Left lobe of liver (tissue), 2 donors: ENCODE results near the gene VGLL4. TPM values are rescaled to one million over a fixed set of nuclear protein-coding genes. Genes with fewer than 3 reads are reported as not detected.
A peak's percentile ranks its signal among the peaks of the same experiment; 100 is the strongest.
"Not testable (repeated sequence)": the region's sequence is repeated elsewhere in the genome, so short reads cannot be mapped to it uniquely, and the experiment has no call there.

Source experiments
- ATAC-seq: fragments of 200-7000 bp; cut with Tn5 transposase; one replicate; pipeline ENCODE4 v1.9.1; 2020; ENCODE audit warnings: mild to moderate bottlenecking, moderate library complexity
- DNase-seq: peaks from one replicate; pipeline ENCODE4 v3.0.0-alpha.2; 2020; ENCODE audit warnings: low spot score
- total RNA-seq: library from RNA; stranded (reverse); gene quantifications from one replicate; pipeline ENCODE4 v1.2.1, GENCODE V29; 2021
- donor health status: DM: no; HTN: no; CAD: no; lungs with moderate emphysema.
- donor health status: DM: no; HTN: yes; CAD: no.

VGLL4 gene
- total RNA-seq, 1 donor from 2014 or later: 13.8 TPM

DNA sequence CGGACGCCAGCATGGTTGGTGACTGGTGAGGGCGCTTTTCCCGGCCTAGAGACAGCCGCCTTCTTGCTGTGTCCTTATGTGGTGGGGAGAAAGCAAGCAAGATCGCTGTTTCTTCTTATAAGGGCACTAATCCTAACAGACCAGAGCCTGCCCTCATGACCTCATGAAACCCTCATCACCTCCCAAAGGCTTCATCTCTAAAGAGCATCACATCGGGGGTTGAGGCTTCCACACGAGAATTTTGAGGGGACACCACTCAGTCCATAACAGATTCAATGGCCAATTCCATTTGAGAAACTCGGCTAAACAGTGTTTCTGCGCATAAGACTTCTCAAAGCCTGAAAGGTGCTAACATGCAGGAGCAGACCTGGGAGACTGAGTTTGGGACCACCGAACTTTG, 54.0 kb downstream of the VGLL4 start:
- ATAC-seq: no peak
- no peak for DNase-seq

DNA sequence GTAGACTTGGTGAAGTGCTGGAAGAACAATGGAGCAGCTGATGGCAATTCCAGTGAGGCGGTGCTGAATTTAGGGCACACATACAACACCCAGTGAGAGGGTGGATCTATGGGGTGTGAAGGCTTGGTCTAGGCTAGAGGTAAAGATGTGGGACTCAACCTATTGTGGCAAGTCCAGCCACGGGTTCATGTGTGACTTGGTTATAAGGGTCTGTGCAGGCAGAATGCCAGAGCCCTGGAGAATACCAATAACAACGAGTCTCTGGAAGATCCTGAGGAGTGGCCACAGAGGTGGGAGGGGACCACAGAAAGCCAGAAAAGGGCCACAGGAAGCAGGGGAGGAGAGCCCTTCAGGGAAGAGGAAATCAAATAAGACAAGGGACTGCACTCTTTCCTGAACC, 55.0 kb downstream of the VGLL4 start:
- ATAC-seq (no peak), DNase-seq (no peak)

DNA sequence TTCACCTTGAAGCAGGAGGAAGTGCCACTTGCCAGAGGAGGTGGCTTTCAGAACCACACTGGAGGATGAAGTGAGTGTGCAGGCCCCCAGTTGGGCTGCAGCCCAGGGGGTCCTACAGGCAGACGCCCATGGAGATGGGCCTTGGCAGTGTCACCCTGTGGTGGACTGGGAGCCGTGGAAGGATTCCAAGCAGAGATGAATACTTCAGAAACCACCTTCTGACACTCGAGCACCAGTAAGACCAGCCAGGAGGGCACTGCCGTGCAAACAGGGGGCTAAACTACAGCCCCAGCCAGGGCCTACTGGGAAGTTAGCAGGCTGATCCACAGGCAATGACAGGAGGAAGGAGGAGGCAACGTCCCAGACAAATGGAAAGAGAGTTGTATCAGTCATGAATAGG, 55.4 kb downstream of the VGLL4 start:
- ATAC-seq (no peak), DNase-seq (no peak)

DNA sequence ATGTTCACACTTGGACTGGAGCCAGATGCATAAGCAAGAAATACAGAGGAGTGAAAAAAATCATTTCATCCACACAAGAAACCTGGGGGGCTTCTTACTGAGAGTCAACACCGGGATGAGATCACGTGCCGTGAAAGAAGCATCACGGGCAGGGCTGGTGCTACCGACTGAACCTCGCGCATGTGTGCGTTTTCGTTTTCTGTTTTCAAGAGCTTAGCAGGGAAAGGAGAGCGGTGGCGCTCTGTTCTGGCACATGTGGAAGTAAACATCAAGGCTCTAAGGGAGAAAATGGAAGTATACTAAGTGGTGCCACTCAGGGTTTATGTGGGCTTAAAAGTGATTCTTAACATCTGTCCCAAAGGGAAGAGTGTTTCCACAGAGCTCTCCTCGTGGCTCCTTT, 55.9 kb downstream of the VGLL4 start:
- DNase-seq (no peak), ATAC-seq (no peak)

DNA sequence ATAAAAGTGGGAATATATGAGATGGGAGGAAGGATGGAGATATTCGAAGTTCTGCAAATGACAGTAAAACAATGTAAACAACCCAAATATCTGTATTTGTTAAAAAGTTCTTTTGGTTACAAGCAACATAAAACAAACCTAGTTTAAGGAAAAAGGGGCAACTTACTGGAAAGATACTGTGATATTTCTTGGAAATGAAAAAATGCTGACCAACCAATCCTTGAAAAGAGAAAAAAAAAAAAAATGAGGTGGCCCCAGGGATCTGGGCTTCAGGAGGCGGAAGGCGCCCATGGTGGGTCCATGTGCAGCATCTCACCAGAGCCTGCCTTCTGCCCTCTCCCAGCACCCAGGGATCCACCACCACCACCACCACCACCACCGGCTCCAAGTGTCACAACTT, 59.1 kb downstream of the VGLL4 start:
- no peak for ATAC-seq
- no peak for DNase-seq

DNA sequence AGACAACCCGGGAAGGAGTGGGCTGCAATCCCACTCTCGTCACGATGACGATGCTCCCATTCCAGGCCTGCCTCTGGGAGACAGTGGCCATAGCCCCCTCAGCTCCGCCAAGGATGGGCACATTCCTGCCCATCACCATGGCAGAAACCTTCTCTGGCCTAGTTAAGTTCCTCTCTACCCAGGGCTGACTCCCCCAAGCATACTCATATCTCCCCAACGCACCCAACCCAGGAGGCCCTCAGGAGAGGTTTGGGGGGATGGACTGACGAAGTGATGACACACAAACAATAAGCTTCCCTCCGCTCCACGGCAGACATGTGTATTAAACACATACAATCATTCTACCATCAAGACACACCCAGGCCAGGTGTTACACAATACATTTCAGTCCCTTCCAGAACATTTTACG, 60.1 kb downstream of the VGLL4 start:
- ATAC-seq (no peak), DNase-seq (no peak)

DNA sequence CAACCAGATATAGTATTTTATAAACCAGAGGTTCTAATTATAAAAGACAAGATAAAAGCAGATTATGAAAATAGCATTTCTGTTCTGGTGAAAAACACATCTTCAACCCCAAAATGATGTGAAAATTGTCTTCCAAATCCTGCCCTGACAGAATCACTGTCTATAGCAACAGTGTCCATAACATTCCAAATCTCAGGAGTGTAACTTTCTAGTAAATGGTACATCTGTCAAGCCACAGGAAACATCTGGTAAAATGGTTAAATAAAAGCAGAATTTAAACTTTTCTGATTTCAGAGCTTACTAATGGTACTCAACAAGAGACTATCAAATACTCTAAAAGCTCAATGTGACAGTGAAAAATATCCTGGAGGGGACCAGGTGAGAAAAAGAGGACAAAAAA, 60.5 kb downstream of the VGLL4 start:
- no peak for ATAC-seq
- no peak for DNase-seq

DNA sequence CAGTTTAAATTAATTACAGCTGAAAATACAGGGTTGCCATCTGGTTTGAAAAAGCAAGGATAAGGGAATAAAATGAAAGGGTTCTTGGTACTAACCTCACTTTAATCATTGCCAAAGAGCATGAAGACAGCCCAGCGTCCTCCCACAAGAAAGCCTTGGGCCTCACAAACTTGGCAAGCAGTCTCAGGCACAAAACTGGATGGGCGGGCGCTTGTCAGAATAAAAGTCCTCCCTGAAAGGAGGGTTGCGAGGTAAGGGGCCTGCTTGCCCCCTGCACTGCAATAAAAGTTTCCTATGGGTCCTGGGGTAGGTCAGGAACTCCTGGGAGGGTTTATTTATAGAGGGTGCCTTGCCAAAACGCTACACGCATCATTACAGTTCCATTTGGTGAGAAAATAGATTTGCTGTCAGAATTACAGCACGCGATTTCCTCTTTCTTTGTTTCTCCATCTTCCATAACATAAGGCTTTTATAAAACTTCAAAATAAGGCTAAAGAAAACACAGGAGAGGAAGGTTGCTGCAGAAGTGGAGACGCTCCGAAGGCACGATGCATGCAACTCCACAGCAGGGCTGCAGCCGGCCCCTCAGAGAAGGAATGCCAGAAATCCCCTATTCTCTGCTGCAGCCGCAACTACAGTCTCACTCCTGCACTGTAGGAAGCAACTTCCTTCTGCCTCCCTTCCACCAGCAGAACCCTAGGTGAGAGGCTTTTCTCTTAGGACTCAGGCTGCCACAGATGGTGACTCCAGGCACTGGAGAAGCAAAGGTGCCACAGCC, 61.3 kb downstream of the VGLL4 start:
- ATAC-seq (peak; percentile 54), DNase-seq (no peak)

DNA sequence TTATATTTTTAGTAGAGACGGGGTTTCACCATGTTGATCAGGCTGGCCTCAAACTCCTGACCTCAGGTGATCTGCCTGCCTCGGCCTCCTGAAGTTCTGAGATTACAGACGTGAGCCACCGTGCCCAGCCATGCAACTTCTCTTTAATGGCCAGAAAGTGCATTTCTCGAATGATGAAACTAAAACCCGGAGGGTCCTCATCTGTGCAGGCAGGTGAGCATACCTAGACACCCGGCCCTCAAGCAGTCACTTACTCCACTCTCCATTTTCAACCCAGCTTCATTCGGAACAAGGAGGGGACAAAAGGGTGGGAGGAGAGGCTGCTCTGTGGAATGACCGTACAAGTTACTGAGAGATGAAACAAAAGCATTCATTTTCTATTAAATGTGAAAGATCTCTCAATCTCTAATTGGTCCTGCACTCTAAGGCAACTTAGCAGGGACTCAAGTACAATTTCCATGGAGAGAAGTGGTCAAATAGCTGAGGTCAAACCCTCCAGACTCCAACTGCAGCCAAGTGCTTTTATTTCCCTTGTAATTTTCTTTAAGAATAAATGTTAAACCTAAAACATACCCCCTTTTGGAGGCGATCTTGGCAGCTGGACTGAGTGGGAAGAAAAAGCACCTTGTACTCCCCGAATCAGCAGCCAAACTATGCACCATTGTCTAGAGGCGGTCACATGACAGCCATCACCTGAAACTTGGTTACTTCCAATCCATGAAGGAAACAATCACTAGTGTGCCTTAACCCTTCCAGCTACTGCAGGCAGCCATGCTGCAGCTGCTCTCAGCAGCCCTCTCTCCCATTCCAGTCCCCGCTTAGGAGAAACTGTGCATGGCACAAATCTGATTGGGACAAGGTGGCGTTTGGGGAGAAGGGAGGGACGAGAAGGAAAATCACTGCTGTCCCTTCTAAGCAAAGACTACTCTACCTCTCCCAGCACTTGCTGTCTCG, 62.2 kb downstream of the VGLL4 start:
- no peak for DNase-seq

DNA sequence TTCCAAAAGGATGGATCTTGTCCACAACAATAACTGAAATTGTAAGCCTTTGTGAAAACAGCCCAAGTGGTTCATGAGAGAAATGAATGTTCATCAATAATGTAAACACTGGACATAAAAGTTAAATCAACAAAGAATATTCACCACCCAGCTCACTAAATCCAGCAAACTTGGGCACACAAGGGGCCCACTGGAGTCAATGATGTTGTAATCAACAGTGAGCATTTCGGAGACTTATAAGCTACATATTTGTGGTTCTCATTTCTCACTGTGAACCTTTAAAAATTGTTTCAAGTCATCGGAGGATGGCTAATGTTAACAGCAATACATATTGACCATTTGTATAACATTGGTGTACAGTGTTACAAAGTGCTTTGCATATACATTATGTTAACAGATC, 63.1 kb downstream of the VGLL4 start:
- ATAC-seq (no peak), DNase-seq (no peak)

More for the DNA sequence above, 62.2 kb downstream of the VGLL4 start:
- no peak for ATAC-seq

DNA sequence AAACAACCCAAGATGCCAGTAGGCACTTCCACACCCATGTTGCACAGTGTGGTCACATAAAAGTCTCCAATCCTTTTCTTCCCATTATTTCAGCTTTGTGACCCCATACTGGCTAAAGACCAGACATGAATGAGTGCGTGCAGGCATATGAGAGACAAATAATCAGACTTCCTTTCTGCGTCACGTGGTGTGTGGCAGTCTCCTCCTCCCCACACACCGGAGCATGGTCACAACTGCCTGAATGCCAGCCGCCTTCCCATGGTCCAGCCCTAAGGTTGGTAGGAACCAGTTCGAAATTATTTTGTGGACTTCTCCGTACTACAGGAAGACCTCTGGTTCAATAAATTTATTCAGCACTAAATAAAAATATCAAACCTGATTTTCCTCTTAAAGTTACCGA, 65.5 kb downstream of the VGLL4 start:
- DNase-seq (no peak), ATAC-seq (no peak)

DNA sequence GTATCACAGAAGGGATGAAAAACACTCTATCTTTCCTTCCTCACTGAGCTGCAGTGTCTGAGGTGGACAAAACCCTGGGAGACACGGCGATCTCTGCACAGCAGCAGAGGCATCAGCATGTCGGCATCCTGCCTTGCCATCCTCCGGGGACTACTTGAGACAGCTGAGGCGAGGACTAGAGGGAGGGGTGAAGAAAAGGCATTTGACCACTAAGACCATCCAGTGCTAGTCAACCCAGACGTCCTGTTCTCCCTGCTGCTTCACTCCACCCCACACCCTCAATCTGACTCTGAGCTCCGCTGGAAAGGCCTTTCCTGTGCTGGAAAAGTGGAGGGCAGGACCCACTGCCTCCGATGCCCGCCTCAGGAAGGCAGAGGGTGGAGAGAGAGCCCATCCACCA, 67.3 kb downstream of the VGLL4 start:
- no peak for ATAC-seq
- no peak for DNase-seq

DNA sequence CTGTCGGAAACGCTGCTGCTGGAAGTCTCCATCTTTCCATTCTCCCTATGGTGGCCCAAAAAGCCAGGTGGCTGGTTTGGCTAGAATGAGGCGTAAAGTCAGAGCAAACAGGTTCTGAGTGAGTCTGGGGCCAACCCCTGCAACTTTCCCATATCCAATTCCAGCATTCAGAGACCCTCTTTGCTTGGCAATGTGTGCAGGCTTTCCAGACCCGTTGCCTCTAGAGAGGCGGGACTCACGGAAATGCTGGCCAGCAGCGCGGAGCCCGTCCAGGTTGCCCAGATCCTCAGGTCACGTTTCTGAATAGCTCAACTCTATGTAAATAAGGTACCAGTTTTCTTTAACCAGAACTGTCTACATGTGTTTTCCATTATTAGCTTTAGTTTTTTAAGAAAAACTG, 68.0 kb downstream of the VGLL4 start:
- no peak for DNase-seq
- ATAC-seq: no peak

DNA sequence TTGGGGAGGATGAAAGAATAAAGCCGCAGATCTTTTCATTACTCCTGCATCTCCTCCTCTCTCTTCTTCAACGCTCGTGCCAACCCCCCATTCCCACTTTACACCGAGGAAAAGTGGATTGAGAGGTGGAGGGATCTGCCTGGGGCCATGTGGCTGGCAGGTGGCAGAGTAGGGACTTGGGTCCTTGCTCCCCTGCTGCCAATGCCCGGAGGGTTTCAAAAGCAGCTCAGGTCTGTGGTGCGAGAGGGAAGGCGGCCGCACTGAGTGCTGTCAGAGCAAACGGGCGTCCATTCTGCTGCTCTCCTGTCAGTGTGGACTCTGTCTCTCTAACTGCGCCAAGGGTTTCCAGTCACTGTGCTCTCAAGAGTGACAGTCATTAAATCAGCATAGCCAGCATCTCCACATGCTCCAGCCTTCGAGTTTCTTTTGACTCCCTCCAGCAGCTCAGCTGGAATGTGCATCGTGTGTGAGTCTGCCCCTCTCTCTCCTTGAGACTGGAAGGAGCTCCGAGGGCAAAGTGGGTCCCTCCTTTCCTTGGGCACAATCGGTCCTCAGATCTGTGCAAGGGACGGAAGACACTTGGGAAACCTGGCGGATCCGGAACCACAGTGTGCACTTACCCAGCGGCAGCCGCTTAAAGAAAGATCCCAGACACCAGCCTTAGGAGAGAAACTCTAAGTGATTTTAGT, 68.6 kb downstream of the VGLL4 start:
- ATAC-seq: no peak
- DNase-seq: no peak

DNA sequence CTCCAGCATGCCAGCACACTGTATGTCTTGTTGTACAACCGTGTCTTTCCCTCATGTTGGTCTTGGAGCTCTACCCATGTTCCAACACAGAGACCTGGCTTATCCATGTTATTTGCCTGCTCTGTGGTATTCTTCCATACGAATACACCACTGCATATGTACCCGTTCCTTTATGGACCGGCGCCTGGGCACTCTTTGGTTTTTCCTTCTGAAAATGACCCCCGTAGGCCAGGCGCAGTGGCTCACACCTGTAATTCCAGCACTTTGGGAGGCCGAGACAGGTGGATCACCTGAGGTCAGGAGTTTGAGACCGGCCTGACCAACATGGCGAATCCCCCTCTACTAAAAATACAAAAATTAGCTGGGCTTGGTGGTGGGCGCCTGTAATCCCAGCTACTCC, 71.1 kb downstream of the VGLL4 start:
- DNase-seq, ATAC-seq: not testable (repeated sequence)

DNA sequence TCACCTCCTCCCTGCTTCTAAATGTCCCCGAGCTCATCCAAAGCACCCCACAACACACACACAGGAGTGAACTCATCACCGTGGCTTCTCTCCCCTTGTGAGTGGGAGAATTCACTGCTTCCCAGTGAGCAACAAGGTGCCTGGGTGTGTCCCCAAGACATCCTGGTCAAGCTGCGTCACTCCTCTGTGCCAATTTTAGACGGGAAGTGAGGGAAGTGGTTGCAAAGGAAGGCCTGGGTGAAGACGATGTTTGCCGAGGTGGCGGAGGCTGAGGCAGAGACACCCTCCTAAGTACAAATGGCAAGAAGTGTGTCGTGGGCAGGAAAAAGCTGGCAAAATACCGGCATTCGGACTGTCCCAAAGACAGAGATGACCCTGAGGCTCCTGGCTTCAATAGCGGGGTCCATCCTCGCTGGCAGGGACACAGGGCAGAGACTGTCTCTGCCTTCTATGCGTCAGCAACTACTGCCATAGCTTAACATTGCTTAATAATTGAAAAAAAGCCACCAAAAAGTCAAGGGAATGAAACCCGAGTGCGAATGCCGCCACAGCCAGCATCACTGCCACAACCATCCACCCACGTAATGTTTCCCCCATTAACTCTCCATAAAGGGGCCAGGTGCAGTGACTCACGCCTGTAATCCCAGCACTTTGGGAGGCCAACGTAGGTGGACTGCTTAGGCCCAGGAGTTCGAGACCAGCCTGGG, 72.8 kb downstream of the VGLL4 start:
- ATAC-seq (peak; percentile 10), DNase-seq (no peak)

DNA sequence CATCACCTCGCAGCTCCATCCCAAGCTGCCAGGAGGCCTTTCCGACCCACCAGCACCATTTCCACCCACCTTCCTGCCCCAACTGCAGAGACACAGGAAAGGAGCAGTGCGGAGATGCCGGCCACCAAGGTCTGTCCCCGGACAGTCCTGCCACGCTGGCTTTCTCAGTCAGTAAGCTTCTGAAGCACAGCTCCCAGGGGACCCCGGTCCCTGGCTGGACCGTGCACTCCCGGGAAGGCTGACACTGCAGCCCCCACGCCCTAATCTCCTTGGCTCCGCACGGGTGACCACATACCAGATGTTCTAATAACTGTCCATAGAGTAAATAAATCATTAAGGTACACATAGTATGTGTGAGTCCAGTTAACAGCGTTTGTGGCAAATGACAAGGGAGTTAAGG, 73.5 kb downstream of the VGLL4 start:
- DNase-seq (no peak), ATAC-seq (no peak)

DNA sequence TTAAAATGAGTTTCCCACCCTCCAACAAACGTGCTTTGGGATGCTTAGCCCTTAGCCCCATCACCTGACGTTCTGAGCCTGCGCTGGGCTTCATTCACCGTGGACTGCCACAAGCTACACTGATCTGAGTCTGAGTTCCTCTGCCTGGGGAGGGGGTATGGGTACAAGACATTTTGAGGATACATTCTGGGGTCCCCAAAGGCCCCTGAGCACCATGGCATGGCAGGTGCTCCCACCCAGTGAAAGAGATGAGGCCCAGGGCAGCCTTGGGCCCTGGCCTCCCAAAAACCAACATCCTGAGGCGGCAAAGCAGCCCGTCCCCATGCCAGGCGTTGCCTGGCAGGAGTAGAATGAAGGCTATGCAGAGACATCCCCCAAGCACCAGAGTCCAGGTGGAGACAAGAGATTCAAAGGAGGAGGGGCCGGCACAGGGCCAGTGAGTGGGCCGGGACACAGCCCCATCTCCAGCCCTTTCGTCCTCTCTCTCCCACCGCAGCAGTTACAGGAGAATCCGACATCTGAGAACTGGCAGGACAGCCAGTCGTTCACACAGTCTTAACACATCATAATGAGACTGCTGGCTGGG, 74.5 kb downstream of the VGLL4 start:
- no peak for DNase-seq
- no peak for ATAC-seq

DNA sequence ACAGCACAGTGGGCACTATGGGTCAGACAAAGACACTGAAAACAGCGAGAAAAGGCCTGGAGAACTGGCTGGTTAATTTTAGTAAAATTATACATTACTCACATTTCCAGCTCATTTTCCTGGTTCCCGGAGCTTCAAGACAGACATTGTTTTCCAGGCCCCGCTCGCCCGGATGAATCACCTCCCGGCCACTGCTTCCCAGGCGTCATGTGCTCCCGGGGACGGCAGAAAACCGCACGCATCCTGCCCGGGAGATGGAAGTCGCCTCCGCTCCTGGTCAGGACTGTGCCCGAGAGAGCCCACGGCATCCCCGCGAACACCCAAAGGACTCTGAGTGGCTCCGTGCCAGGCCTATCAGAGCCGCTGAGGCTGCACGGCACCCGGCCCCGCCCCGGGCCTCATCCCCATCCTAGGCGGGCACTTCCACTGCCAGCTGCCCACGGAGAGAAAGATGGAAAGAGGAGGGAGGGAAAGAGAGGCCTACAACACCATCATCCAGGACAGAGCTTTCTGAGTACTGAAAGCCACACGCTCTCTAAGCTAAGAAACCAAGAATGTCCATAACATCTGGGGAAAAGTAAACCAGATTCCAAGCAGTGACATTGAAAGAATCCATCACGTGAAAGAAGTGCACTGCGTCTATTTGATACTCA, 75.1 kb downstream of the VGLL4 start:
- DNase-seq (no peak), ATAC-seq (peak; percentile 44)
